CD4-positive, alpha-beta T cell treated with Interleukin-6 for 4 hours (primary cell): ENCODE results near the gene NOTCH2.
"Not testable (repeated sequence)": the region's sequence is repeated elsewhere in the genome, so short reads cannot be mapped to it uniquely, and the experiment has no call there.

Source experiments
- DNase-seq: peaks from one replicate; pipeline ENCODE4 v3.0.0-alpha.2; 2020; ENCODE audit warnings: mixed read lengths

Gene NOTCH2

GRCh38 chr1:120069067-120069919 lies at the start of gene NOTCH2:
Gene NOTCH2, minus strand, starts transcription at chr1:120069662. Its CDS starts 256 bp downstream, at chr1:120069406.
- peak; percentile 65 for DNase-seq

GRCh38 chr1:120117371-120118177 lies 48.1 kb upstream of the NOTCH2 start:
- not testable (repeated sequence) for DNase-seq

GRCh38 chr1:120116094-120116493 lies 46.6 kb upstream of the NOTCH2 start:
- not testable (repeated sequence) for DNase-seq

DNA sequence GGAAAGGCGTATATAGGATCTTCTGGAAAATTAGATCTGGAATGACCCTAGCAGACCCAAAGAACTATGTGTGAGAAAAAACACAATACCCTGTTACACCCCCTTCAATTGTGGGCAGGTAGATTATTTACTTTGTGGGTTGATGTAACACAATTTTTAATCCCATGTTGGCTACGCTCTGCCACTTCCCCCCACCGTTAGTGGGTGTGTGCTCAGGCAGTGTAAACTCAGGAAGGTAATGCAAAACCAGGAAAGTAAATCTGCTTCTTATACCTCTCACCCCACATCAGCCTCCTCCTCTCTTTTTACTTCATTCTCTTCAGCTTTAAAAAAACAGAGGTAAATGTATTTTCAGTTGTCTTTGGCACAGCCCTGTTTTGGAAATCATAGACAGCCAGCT lies 43.7 kb upstream of the NOTCH2 start:
- DNase-seq, result not testable (repeated sequence)

GRCh38 chr1:120112212-120112611 lies 42.8 kb upstream of the NOTCH2 start:
- not testable (repeated sequence) for DNase-seq

DNA sequence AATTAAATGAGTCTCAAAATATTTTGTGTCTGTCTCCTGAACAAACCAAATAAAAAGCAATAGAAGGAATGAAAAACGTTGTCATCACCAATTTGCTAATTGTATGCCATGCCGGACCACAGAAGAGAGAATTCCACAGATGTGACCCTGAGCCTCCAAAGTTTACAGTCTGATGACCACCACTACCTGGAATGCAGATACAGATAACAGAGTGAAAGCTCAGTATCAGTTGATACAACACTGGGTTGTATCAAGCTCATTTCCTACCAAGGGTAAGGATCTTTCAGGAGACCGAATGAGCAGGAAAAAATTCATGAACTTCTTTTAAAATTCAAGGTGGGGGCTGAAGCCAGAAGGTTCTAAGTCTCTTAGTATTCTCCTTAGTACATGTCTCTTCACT lies 42.3 kb upstream of the NOTCH2 start:
- not testable (repeated sequence) for DNase-seq

- DNase-seq, result not testable (repeated sequence)
These were observed 41.5 kb upstream of the NOTCH2 start for GRCh38 chr1:120111008-120111407.

DNA sequence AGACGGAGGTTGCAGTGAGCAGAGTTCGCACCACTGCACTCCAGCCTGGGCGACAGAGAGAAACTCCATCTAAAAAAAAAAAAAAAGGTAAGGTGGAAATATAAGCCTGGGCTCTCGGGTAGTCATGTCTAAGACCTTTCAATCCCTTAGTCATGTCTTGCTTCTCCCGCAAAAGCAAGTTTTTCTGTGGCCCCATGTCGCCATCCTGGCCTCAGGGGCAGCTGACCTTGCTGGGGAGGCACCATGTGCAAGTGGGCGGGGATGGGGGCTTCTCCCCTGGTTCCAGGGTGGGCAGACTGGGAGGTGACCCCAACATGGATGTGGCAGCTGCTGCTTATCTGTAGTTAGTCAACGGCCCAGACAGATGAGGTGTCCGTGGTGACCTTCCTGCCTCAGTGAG lies 40.2 kb upstream of the NOTCH2 start:
- DNase-seq, result not testable (repeated sequence)

- not testable (repeated sequence) for DNase-seq
These were observed 39.7 kb upstream of the NOTCH2 start for GRCh38 chr1:120109180-120109579.

DNA sequence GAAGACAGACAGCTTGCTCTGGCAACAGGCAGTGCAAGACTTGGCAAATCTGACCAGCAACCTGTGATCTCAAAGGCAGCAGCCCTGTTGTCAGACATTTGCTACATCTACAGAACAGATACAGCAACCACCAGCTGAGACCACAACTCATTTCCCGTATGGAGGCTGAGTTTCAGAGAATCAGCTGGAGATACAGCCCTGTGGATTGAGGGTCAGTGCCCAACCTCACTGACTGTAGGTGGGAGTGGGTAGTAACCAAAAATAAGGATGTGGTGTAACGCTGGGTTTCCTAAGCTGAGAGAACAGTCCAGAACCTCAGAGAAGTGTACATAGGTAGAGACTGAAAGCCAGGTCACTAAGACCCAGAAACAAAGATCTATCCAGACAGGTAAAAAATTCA lies 35.8 kb upstream of the NOTCH2 start:
- DNase-seq, result not testable (repeated sequence)

GRCh38 chr1:120103768-120104167 lies 34.3 kb upstream of the NOTCH2 start:
- not testable (repeated sequence) for DNase-seq

DNA sequence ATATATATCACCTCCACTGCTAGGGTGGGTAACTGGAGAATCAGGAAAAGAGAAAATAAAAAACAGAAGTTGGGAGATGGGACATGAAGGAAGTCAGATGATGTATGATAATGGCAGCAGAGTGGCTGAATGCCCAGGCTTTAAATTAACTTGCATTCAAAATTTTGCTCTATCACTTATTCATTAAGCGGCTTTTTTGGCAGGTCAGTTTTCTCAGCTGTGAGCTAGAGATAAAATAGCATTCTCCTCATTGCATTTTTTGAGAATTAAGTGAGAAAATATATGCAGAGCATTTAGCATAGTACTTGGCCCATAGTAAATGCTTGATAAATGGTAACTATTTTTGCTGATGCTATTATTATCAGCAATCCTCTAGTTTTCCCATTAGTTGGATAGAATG lies 32.1 kb upstream of the NOTCH2 start:
- not testable (repeated sequence) for DNase-seq

GRCh38 chr1:120100590-120100989 lies 31.1 kb upstream of the NOTCH2 start:
- not testable (repeated sequence) for DNase-seq

DNA sequence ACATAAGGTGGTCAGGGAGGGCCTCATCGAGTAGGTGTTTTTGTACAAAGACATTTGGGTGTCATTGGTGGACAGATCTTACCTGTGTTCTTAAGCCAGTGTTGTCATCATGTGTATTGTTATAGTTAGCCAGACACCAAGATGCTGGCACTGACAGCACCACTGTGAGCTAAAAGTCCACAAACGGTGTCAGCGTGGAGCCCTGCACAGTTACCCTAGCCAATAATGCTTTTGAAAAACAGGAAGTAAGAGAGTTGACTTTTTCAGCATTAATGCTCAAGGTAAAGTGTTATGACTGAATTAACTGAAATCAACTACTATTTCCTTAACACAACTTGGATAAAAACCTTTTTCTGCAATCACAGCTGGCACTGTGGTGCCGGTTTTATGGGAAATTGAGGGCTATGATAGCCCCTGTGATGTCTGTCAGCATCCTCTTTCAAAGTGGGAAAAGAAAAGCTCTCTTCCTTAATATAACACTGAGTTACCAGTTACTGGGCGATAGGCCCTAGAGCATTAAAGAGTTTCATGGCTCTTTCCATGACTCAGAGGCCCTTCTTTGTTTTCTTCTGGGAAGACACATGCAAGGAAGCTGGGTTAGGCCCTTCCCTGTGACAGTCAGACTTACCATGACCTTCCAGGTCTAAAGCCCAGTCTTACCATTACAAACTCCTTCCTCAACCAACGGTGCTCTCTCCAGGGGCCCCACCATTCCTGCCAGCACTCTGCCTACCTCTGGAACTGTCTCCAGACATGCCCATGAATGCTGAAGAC lies 29.7 kb upstream of the NOTCH2 start:
- DNase-seq, result not testable (repeated sequence)

GRCh38 chr1:120096981-120097545 lies 27.6 kb upstream of the NOTCH2 start:
- not testable (repeated sequence) for DNase-seq

DNA sequence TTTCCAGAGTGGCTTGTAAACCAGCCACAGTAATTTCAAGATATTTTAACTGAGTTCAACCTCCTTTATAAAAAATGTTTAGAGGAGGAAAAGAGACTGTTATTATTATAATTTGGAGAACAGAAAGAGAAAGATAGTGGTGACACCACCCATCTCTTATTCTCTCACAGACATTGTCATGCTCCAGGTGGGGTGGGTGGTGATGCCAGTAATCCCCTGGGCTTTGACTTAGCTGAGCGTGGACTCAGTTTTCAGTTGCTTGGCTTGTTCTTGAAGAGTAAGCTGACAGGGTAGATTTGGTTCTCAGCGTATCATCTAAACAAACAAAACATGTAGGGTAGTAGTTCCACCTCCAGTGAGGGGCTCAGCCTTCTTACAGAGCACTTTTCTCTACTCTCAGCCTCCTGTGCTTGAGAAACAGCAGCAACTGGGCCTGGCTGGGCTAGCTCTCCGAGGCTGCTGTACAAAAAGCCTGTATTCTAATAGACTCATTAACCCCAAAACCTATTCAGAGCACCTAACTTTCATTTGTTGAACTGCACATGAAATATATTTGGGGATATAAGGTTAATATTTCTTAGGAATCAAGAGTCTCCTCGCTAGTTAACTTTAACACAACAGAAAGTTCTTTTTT lies 24.2 kb upstream of the NOTCH2 start:
- DNase-seq, result not testable (repeated sequence)

- DNase-seq, result not testable (repeated sequence)
These were observed 23.1 kb upstream of the NOTCH2 start for GRCh38 chr1:120092232-120093218.

DNA sequence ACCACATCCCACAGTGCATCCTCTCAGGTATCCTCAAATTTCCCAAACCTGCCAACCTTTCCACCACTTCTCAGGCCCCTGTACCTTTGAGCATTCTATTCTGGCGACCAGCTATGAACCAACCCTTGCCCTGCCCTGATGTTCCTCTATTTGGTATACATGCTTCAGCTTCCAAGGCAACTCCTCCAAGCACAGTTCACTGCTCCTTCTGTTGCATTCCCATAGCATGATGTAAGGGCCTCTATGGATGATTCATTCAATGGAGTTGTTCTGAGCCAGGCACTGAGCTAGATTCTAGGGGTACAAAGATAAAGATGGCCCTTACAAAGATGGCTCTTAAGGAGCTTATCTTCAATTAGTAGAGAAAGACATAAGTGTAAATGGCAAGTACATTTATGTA lies 21.4 kb upstream of the NOTCH2 start:
- DNase-seq, result not testable (repeated sequence)

GRCh38 chr1:120087959-120088358 lies 18.5 kb upstream of the NOTCH2 start:
- DNase-seq, result peak; percentile 43

GRCh38 chr1:120069920-120070214 lies 405 bp upstream of the NOTCH2 start:
- not testable (repeated sequence) for DNase-seq

DNA sequence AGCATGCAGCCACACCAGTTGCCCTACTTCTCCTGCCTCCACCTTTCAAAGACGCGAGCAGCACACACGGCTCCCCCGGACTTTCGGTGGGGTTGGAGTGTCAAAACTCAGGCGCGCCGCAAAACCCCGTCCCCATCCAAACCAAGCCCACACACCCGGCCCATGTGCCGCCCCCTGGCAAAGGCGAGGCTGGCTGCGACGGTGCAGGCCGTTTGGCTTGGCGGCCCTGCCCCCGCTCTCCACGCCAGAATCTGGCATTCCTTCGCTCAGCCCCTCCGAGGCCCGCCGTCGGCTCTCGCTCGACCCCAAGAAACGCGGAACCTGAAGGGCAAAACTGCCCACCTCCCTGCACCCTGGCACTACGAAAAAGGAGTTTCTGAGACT lies 787 bp downstream of the NOTCH2 start:
- not testable (repeated sequence) for DNase-seq
